ENCODE results near the gene ASCC3. TPM values are rescaled to one million over a fixed set of nuclear protein-coding genes. Genes with fewer than 3 reads are reported as not detected.

Gene ASCC3
- total RNA-seq, 1 experiment from 2014 or later, result 48.2 TPM

GRCh38 chr6:100463630-100464161, 417.4 kb downstream of the ASCC3 start:
- H3K4me1 ChIP-seq, result no peaks in the 10 kb centered on the region
- Mint-ChIP-seq H3K9me3 (ENCODE audit: unreplicated experiment) (no peaks in the 10 kb centered on the region), H3K4me3 (ENCODE audit: unreplicated experiment) (no peak overlapping the region), H3K4me1 (ENCODE audit: low read depth, unreplicated experiment) (no peaks in the 10 kb centered on the region), H3K27me3 (ENCODE audit: insufficient read depth, unreplicated experiment) (no peaks in the 10 kb centered on the region), H3K36me3 (ENCODE audit: insufficient read depth, unreplicated experiment) (no peaks in the 10 kb centered on the region), H3K27ac (ENCODE audit: unreplicated experiment) (no peak overlapping the region)
- CTCF ChIA-PET, result interaction anchor here (0.6 kb wide), 1 partner anchor 62 kb away, joined by 3 read pairs; no protein-coding TSS in a partner anchor
- DNase-seq, result no peak
- H3K36me3 ChIP-seq (ENCODE audit: control insufficient read depth, insufficient read depth, low read length), result no peaks in the 10 kb centered on the region
- no TSS peak for BruUV-seq (replicated peaks)
- no peaks in the 10 kb centered on the region for H3K9me3 ChIP-seq
- intact Hi-C loops (cut with micrococcal nuclease; ENCODE audit: unreplicated experiment), result no loop called here
- H3K4me3 ChIP-seq (ENCODE audit: low read depth, low read length), result no peak overlapping the region
- no peaks in the 10 kb centered on the region for H3K27me3 ChIP-seq (replicated peaks; ENCODE audit: control insufficient read depth, insufficient read depth, low read length)
- no peak for TF ChIP-seq CTCF (IDR thresholded peaks at IDR 0.05; ENCODE audit: insufficient read depth in 1 of 2, low read depth in 1 of 2, low read length in 1 of 2, severe bottlenecking in 1 of 2, unreplicated experiment in 1 of 2)
- POLR2A ChIA-PET, result no interaction called here

- H3K27ac Mint-ChIP-seq (ENCODE audit: unreplicated experiment), result no peak overlapping the region
Measured at GRCh38 chr6:100462706-100463629, 418.2 kb downstream of the ASCC3 start.

More at GRCh38 chr6:100462706-100463629, 418.2 kb downstream of the ASCC3 start:
- Histone ChIP-seq H3K4me3 (ENCODE audit: low read depth, low read length) (no peak overlapping the region), H3K9me3 (no peaks in the 10 kb centered on the region), H3K36me3 (ENCODE audit: control insufficient read depth, insufficient read depth, low read length) (no peaks in the 10 kb centered on the region), H3K4me1 (no peaks in the 10 kb centered on the region), H3K27me3 (replicated peaks; ENCODE audit: control insufficient read depth, insufficient read depth, low read length) (no peaks in the 10 kb centered on the region)
- no peaks in the 10 kb centered on the region for H3K9me3 Mint-ChIP-seq (ENCODE audit: unreplicated experiment)
- intact Hi-C loops (cut with micrococcal nuclease; ENCODE audit: unreplicated experiment), result no loop called here
- no peaks in the 10 kb centered on the region for H3K27me3 Mint-ChIP-seq (ENCODE audit: insufficient read depth, unreplicated experiment)
- H3K36me3 Mint-ChIP-seq (ENCODE audit: insufficient read depth, unreplicated experiment), result no peaks in the 10 kb centered on the region
- CTCF ChIA-PET, result interaction anchor here (0.6 kb wide), 1 partner anchor 61 kb away, joined by 3 read pairs; no protein-coding TSS in a partner anchor
- no peak overlapping the region for H3K4me3 Mint-ChIP-seq (ENCODE audit: unreplicated experiment)
- no peaks in the 10 kb centered on the region for H3K4me1 Mint-ChIP-seq (ENCODE audit: low read depth, unreplicated experiment)
- POLR2A ChIA-PET, result no interaction called here
- BruUV-seq (replicated peaks), result no TSS peak
- TF ChIP-seq CTCF (IDR thresholded peaks at IDR 0.05; ENCODE audit: insufficient read depth in 1 of 2, low read depth in 1 of 2, low read length in 1 of 2, severe bottlenecking in 1 of 2, unreplicated experiment in 1 of 2), result no peak
- DNase-seq, result no peak

Data from Caco-2 (cell line).